HEK293 (cell line): ENCODE measurements around the gene TET2.

ENCODE experiments used
- FEZF1 ChIP-seq: fragments of 450-650 bp; formaldehyde crosslinking; IDR thresholded peaks from 2 replicates; pipeline ENCODE4 v1.5.1; 2016; ENCODE audit warnings: missing biosample characterization, missing genetic modification characterization
- GLI4 ChIP-seq: fragments of 450-650 bp; formaldehyde crosslinking; IDR thresholded peaks from 2 replicates; pipeline ENCODE4 v1.5.1; 2016; ENCODE audit warnings: missing biosample characterization, missing genetic modification characterization
- IKZF3 ChIP-seq: fragments of 450-650 bp; IDR thresholded peaks from 2 replicates; pipeline ENCODE4 v1.5.0; 2018; ENCODE audit warnings: missing biosample characterization, mild to moderate bottlenecking, missing genetic modification characterization, moderate library complexity
- MEIS1 ChIP-seq: sonication (generic); formaldehyde crosslinking; IDR thresholded peaks from 2 replicates; pipeline ENCODE4 v1.8.1; 2022; ENCODE audit warnings: missing genetic modification reagents, mild to moderate bottlenecking, borderline replicate concordance
- MYNN ChIP-seq: fragments of 450-650 bp; formaldehyde crosslinking; IDR thresholded peaks from 2 replicates; pipeline ENCODE4 v1.5.1; 2016; ENCODE audit warnings: missing biosample characterization, missing genetic modification characterization, borderline replicate concordance
- SALL2 ChIP-seq: fragments of 450-650 bp; formaldehyde crosslinking; IDR thresholded peaks from 2 replicates; pipeline ENCODE4 v1.5.0; 2017; ENCODE audit warnings: missing biosample characterization, mild to moderate bottlenecking, missing genetic modification characterization, borderline replicate concordance
- YY2 ChIP-seq: fragments of 450-650 bp; formaldehyde crosslinking; IDR thresholded peaks from 2 replicates; pipeline ENCODE4 v1.5.1; 2016; ENCODE audit warnings: missing biosample characterization, missing genetic modification characterization
- ZEB2 ChIP-seq: fragments of 450-650 bp; formaldehyde crosslinking; IDR thresholded peaks from 2 replicates; pipeline ENCODE4 v1.5.1; 2016; ENCODE audit warnings: missing biosample characterization, missing genetic modification characterization
- ZNF112 ChIP-seq: fragments of 450-650 bp; formaldehyde crosslinking; IDR thresholded peaks from 2 replicates; pipeline ENCODE4 v1.5.0; 2017; ENCODE audit warnings: missing biosample characterization, missing genetic modification characterization
- ZNF140 ChIP-seq: fragments of 450-650 bp; formaldehyde crosslinking; IDR thresholded peaks from 2 replicates; pipeline ENCODE4 v1.5.1; 2016; ENCODE audit warnings: missing biosample characterization, missing genetic modification characterization
- ZNF174 ChIP-seq: fragments of 450-650 bp; formaldehyde crosslinking; IDR thresholded peaks from 2 replicates; pipeline ENCODE4 v1.5.0; 2017; ENCODE audit warnings: missing biosample characterization, mild to moderate bottlenecking, missing genetic modification characterization
- ZNF202 ChIP-seq: fragments of 450-650 bp; formaldehyde crosslinking; IDR thresholded peaks from 2 replicates; pipeline ENCODE4 v1.5.1; 2016; ENCODE audit warnings: missing biosample characterization, missing genetic modification characterization, borderline replicate concordance
- ZNF23 ChIP-seq: fragments of 450-650 bp; formaldehyde crosslinking; IDR thresholded peaks from 2 replicates; pipeline ENCODE4 v1.5.1; 2016; ENCODE audit warnings: missing biosample characterization, missing genetic modification characterization, borderline replicate concordance
- ZNF416 ChIP-seq: fragments of 450-650 bp; formaldehyde crosslinking; IDR thresholded peaks from 2 replicates; pipeline ENCODE4 v1.5.1; 2016; ENCODE audit warnings: missing biosample characterization, missing genetic modification characterization
- ZNF423 ChIP-seq: fragments of 450-650 bp; formaldehyde crosslinking; IDR thresholded peaks from 2 replicates; pipeline ENCODE4 v1.5.1; 2016; ENCODE audit warnings: missing biosample characterization, missing genetic modification characterization
- ZNF549 ChIP-seq: fragments of 450-650 bp; IDR thresholded peaks from 2 replicates; pipeline ENCODE4 v1.5.1; 2018; ENCODE audit warnings: missing biosample characterization, missing genetic modification characterization, mild to moderate bottlenecking, inconsistent platforms, moderate library complexity
- ZNF623 ChIP-seq: fragments of 450-650 bp; formaldehyde crosslinking; IDR thresholded peaks from 2 replicates; pipeline ENCODE4 v1.5.1; 2016; ENCODE audit warnings: missing biosample characterization, missing genetic modification characterization
- ZNF629 ChIP-seq: fragments of 450-650 bp; formaldehyde crosslinking; IDR thresholded peaks from 2 replicates; pipeline ENCODE4 v1.5.1; 2017; ENCODE audit warnings: missing biosample characterization, missing genetic modification characterization
- ZNF677 ChIP-seq: fragments of 450-650 bp; IDR thresholded peaks from 2 replicates; pipeline ENCODE4 v1.5.0; 2018; ENCODE audit warnings: missing biosample characterization, mild to moderate bottlenecking, missing genetic modification characterization, moderate library complexity
- ZNF777 ChIP-seq: fragments of 450-650 bp; formaldehyde crosslinking; IDR thresholded peaks from 2 replicates; pipeline ENCODE4 v1.5.1; 2017; ENCODE audit warnings: missing biosample characterization, missing genetic modification characterization, borderline replicate concordance
- ZSCAN30 ChIP-seq: fragments of 450-650 bp; IDR thresholded peaks from 2 replicates; pipeline ENCODE4 v1.5.1; 2018; ENCODE audit warnings: missing biosample characterization, mild to moderate bottlenecking, missing genetic modification characterization, moderate library complexity
- TF ChIP-seq, protein P1 (sequence below): fragments of 450-650 bp; formaldehyde crosslinking; IDR thresholded peaks from 2 replicates; pipeline ENCODE4 v1.5.1; 2017; ENCODE audit warnings: missing biosample characterization, missing genetic modification characterization
- TF ChIP-seq, protein P2 (sequence below): fragments of 450-650 bp; formaldehyde crosslinking; IDR thresholded peaks from 2 replicates; pipeline ENCODE4 v1.5.1; 2016; ENCODE audit warnings: missing biosample characterization, missing genetic modification characterization, low read depth
- TF ChIP-seq, protein P3 (sequence below): fragments of 450-650 bp; formaldehyde crosslinking; IDR thresholded peaks from 2 replicates; pipeline ENCODE4 v1.5.1; 2016; ENCODE audit warnings: missing biosample characterization, missing genetic modification characterization
- TF ChIP-seq, protein P4 (sequence below): fragments of 450-650 bp; formaldehyde crosslinking; IDR thresholded peaks from 2 replicates; pipeline ENCODE4 v1.5.1; 2016; ENCODE audit warnings: missing biosample characterization, missing genetic modification characterization
- TF ChIP-seq, protein P5 (sequence below): fragments of 450-650 bp; formaldehyde crosslinking; IDR thresholded peaks from 2 replicates; pipeline ENCODE4 v1.5.1; 2016; ENCODE audit warnings: missing biosample characterization, missing genetic modification characterization
- TF ChIP-seq, protein P6 (sequence below): fragments of 450-650 bp; formaldehyde crosslinking; IDR thresholded peaks from 2 replicates; pipeline ENCODE4; 2016; ENCODE audit warnings: missing biosample characterization, missing genetic modification characterization
- TF ChIP-seq, protein P7 (sequence below): fragments of 450-650 bp; formaldehyde crosslinking; IDR thresholded peaks from 2 replicates; pipeline ENCODE4 v1.5.1; 2016; ENCODE audit warnings: missing biosample characterization, missing genetic modification characterization
- TF ChIP-seq, protein P8 (sequence below): fragments of 450-650 bp; formaldehyde crosslinking; IDR thresholded peaks from 2 replicates; pipeline ENCODE4 v1.5.1; 2017; ENCODE audit warnings: missing biosample characterization, mild to moderate bottlenecking, missing genetic modification characterization, moderate library complexity

Gene TET2

DNA sequence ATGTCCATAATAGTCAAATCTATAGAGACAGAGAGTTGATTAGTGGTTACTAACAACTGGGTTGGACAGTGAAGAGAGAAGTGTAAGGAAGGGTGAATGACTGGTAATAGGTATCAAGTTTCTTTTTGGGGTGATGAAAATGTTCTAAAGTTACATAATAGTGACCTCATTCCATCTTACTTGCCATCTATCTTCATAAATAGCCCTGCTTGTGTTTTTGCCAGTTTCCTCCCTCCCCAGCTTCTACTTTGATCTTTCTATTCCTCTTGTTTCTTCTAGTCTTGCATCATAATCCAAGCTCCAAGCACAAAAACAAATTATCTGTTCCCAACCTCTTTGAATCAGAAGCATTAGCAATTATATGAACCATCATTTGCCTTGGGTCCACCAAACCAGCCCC is 40.2 kb upstream of the TET2 start (continued):
- TF ChIP-seq ZNF777 (no peak), ZNF423 (tag by site-specific recombination) (no peak), SALL2 (no peak), ZNF623 (tag by site-specific recombination) (no peak), ZNF549 (tag by site-specific recombination) (no peak), ZNF174 (tag by site-specific recombination) (no peak), ZNF23 (no peak), ZNF416 (tag by site-specific recombination) (no peak), ZNF202 (tag by site-specific recombination) (no peak), MEIS1 (no peak), ZNF629 (tag by site-specific recombination) (0 out of 2 replicates have a peak, but pooled peaks have one; percentile 30), ZSCAN30 (tag by site-specific recombination) (no peak), GLI4 (tag by site-specific recombination) (no peak), IKZF3 (tag by site-specific recombination) (no peak), ZNF140 (tag by site-specific recombination) (no peak), ZNF677 (no peak), MYNN (no peak), FEZF1 (tag by site-specific recombination) (peak; percentile 18; the same call in 1 of the 2 replicates), ZNF112 (tag by site-specific recombination) (no peak), ZEB2 (tag by site-specific recombination) (peak; percentile 41; the same call in 1 of the 2 replicates), YY2 (tag by site-specific recombination) (no peak)
- TF ChIP-seq, protein P1, sequence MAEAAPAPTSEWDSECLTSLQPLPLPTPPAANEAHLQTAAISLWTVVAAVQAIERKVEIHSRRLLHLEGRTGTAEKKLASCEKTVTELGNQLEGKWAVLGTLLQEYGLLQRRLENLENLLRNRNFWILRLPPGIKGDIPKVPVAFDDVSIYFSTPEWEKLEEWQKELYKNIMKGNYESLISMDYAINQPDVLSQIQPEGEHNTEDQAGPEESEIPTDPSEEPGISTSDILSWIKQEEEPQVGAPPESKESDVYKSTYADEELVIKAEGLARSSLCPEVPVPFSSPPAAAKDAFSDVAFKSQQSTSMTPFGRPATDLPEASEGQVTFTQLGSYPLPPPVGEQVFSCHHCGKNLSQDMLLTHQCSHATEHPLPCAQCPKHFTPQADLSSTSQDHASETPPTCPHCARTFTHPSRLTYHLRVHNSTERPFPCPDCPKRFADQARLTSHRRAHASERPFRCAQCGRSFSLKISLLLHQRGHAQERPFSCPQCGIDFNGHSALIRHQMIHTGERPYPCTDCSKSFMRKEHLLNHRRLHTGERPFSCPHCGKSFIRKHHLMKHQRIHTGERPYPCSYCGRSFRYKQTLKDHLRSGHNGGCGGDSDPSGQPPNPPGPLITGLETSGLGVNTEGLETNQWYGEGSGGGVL = peak; percentile 66
- TF ChIP-seq, protein P2, sequence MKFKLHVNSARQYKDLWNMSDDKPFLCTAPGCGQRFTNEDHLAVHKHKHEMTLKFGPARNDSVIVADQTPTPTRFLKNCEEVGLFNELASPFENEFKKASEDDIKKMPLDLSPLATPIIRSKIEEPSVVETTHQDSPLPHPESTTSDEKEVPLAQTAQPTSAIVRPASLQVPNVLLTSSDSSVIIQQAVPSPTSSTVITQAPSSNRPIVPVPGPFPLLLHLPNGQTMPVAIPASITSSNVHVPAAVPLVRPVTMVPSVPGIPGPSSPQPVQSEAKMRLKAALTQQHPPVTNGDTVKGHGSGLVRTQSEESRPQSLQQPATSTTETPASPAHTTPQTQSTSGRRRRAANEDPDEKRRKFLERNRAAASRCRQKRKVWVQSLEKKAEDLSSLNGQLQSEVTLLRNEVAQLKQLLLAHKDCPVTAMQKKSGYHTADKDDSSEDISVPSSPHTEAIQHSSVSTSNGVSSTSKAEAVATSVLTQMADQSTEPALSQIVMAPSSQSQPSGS (tag by site-specific recombination) = 0 out of 2 replicates have a peak, but pooled peaks have one; percentile 37
- TF ChIP-seq, protein P3, sequence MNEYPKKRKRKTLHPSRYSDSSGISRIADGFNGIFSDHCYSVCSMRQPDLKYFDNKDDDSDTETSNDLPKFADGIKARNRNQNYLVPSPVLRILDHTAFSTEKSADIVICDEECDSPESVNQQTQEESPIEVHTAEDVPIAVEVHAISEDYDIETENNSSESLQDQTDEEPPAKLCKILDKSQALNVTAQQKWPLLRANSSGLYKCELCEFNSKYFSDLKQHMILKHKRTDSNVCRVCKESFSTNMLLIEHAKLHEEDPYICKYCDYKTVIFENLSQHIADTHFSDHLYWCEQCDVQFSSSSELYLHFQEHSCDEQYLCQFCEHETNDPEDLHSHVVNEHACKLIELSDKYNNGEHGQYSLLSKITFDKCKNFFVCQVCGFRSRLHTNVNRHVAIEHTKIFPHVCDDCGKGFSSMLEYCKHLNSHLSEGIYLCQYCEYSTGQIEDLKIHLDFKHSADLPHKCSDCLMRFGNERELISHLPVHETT (tag by site-specific recombination) = no peak
- TF ChIP-seq, protein P4, sequence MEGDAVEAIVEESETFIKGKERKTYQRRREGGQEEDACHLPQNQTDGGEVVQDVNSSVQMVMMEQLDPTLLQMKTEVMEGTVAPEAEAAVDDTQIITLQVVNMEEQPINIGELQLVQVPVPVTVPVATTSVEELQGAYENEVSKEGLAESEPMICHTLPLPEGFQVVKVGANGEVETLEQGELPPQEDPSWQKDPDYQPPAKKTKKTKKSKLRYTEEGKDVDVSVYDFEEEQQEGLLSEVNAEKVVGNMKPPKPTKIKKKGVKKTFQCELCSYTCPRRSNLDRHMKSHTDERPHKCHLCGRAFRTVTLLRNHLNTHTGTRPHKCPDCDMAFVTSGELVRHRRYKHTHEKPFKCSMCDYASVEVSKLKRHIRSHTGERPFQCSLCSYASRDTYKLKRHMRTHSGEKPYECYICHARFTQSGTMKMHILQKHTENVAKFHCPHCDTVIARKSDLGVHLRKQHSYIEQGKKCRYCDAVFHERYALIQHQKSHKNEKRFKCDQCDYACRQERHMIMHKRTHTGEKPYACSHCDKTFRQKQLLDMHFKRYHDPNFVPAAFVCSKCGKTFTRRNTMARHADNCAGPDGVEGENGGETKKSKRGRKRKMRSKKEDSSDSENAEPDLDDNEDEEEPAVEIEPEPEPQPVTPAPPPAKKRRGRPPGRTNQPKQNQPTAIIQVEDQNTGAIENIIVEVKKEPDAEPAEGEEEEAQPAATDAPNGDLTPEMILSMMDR (tag by site-specific recombination) = no peak
- TF ChIP-seq, protein P5, sequence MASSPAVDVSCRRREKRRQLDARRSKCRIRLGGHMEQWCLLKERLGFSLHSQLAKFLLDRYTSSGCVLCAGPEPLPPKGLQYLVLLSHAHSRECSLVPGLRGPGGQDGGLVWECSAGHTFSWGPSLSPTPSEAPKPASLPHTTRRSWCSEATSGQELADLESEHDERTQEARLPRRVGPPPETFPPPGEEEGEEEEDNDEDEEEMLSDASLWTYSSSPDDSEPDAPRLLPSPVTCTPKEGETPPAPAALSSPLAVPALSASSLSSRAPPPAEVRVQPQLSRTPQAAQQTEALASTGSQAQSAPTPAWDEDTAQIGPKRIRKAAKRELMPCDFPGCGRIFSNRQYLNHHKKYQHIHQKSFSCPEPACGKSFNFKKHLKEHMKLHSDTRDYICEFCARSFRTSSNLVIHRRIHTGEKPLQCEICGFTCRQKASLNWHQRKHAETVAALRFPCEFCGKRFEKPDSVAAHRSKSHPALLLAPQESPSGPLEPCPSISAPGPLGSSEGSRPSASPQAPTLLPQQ (tag by site-specific recombination) = 0 out of 2 replicates have a peak, but pooled peaks have one; percentile 48
- TF ChIP-seq, protein P6, sequence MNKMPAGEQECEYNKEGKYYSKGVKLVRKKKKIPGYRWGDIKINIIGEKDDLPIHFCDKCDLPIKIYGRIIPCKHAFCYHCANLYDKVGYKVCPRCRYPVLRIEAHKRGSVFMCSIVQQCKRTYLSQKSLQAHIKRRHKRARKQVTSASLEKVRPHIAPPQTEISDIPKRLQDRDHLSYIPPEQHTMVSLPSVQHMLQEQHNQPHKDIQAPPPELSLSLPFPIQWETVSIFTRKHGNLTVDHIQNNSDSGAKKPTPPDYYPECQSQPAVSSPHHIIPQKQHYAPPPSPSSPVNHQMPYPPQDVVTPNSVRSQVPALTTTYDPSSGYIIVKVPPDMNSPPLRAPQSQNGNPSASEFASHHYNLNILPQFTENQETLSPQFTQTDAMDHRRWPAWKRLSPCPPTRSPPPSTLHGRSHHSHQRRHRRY (tag by site-specific recombination) = no peak
- TF ChIP-seq, protein P7, sequence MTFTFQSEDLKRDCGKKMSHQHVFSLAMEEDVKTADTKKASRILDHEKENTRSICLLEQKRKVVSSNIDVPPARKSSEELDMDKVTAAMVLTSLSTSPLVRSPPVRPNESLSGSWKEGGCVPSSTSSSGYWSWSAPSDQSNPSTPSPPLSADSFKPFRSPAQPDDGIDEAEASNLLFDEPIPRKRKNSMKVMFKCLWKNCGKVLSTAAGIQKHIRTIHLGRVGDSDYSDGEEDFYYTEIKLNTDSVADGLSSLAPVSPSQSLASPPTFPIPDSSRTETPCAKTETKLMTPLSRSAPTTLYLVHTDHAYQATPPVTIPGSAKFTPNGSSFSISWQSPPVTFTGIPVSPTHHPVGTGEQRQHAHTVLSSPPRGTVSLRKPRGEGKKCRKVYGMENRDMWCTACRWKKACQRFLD (tag by site-specific recombination) = no peak
- TF ChIP-seq, protein P8, sequence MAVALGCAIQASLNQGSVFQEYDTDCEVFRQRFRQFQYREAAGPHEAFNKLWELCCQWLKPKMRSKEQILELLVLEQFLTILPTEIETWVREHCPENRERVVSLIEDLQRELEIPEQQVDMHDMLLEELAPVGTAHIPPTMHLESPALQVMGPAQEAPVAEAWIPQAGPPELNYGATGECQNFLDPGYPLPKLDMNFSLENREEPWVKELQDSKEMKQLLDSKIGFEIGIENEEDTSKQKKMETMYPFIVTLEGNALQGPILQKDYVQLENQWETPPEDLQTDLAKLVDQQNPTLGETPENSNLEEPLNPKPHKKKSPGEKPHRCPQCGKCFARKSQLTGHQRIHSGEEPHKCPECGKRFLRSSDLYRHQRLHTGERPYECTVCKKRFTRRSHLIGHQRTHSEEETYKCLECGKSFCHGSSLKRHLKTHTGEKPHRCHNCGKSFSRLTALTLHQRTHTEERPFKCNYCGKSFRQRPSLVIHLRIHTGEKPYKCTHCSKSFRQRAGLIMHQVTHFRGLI = no peak
